ENCODE measurements around the gene MUC21. TPM values are rescaled to one million over a fixed set of nuclear protein-coding genes. Genes with fewer than 3 reads are reported as not detected.

Gene MUC21
- total and polyA plus RNA-seq, 2 of the 8 experiments (the other 6 are each of a cell fraction or from before 2014, with no cell fraction given): not detected

DNA sequence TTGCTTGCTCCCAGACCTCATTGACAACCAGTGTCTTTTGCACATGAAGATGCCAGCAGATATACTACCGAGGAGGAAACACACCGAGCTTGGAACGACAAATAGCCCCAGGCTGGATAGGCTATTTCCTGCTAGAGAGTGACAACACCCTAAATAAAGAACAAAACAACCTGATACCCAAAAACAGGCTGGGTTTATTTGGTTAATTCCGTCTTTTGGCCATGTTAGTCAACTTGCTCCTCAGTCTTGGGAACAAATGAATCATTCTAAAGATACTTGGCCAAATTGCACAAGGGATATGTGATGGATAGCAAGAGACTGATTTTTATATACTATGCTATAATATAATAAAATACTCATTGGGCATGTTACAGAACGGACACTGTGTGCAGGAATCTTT lies 15.3 kb downstream of the MUC21 start:
- Histone ChIP-seq H4K5ac (ENCODE audit: insufficient read length, low read depth, low read length) (no peak overlapping the region), H3K79me2 (ENCODE audit: control insufficient read depth in 1 of 2, insufficient read depth in 2 of 2, low read length in 2 of 2) (no peaks in the 10 kb centered on the region), H3K4me2 (ENCODE audit: insufficient read depth in 1 of 2, low read depth in 2 of 2, low read length in 2 of 2) (no peak overlapping the region), H4K91ac (replicated peaks; ENCODE audit: insufficient read length, low read length) (no peak overlapping the region), H2AK5ac (ENCODE audit: low read depth, low read length) (no peak overlapping the region), H3K4me1 (replicated peaks in 1 of 4; ENCODE audit: control insufficient read depth in 3 of 4, insufficient read depth in 4 of 4, low read length in 3 of 4) (no peaks in the 10 kb centered on the region), H3K23ac (ENCODE audit: insufficient read length) (no peak overlapping the region), H3K4ac (replicated peaks; ENCODE audit: insufficient read length, low read depth, low read length) (no peak overlapping the region), H3K56ac (replicated peaks; ENCODE audit: insufficient read length, low read depth, low read length) (no peak overlapping the region), H2BK5ac (ENCODE audit: low read depth, low read length) (no peak overlapping the region), H3K27me3 (replicated peaks in 1 of 4; ENCODE audit: control insufficient read depth in 3 of 4, extremely low read depth in 1 of 4, insufficient read depth in 3 of 4, low read length in 3 of 4) (no peaks in the 10 kb centered on the region), H2BK15ac (ENCODE audit: low read length) (no peak overlapping the region), H3K36me3 (ENCODE audit: control insufficient read depth in 2 of 4, insufficient read depth in 4 of 4, low read length in 3 of 4) (no peaks in the 10 kb centered on the region), H4K8ac (ENCODE audit: extremely low read depth, insufficient read depth, low read length) (no peak overlapping the region), H3K4me3 (ENCODE audit: extremely low read depth in 1 of 4, insufficient read depth in 2 of 4, low read depth in 3 of 4, low read length in 4 of 4) (no peak overlapping the region), H3K14ac (ENCODE audit: insufficient read length) (no peak overlapping the region), H2AFZ (ENCODE audit: low read length) (no peak overlapping the region), H3K23me2 (ENCODE audit: low read depth, low read length) (no peaks in the 10 kb centered on the region), H4K20me1 (replicated peaks in 1 of 2; ENCODE audit: control insufficient read depth in 1 of 2, insufficient read depth in 2 of 2, low read length in 2 of 2) (no peaks in the 10 kb centered on the region), H3K9me3 (ENCODE audit: insufficient read depth in 2 of 2, low read depth in 1 of 2, low read length in 1 of 2) (0 out of 4 replicates have a peak, but pooled peaks cover 0 to 2% of the 10 kb centered on the region in 2 experiments), H3K18ac (ENCODE audit: extremely low read depth, low read length) (no peak overlapping the region), H3K27ac (ENCODE audit: low read depth, low read length) (no peak overlapping the region), H2BK20ac (ENCODE audit: low read length) (no peak overlapping the region), H3K9ac (replicated peaks in 1 of 4; ENCODE audit: extremely low read depth in 1 of 4, low read depth in 3 of 4, low read length in 3 of 4) (no peak overlapping the region), H3K79me1 (ENCODE audit: low read depth, low read length) (no peaks in the 10 kb centered on the region), H2BK120ac (replicated peaks; ENCODE audit: low read depth, low read length) (no peak overlapping the region), H2BK12ac (ENCODE audit: low read depth, low read length) (no peak overlapping the region; the same call in 1 of the 2 replicates)
- no peak for FAIRE-seq
- 92% methylated on average over 5 of the region's 5 CpGs; no CpG with 5 or more reads in 1 of the 2 experiments for WGBS, 2 experiments (ENCODE audit: extremely low coverage in 1 of 2, insufficient coverage in 1 of 2, insufficient read length in 1 of 2, insufficient replicate concordance in 2 of 2, low coverage in 1 of 2, low lambda C conversion rate in 2 of 2, missing lambda C conversion rate in 1 of 2)
- CTCF ChIA-PET (ENCODE audit: partially characterized antibody): interaction anchor here (1.7 kb wide), 1 partner anchor 10 kb away, joined by 4 read pairs; no protein-coding TSS in a partner anchor
- DNase-seq (ENCODE audit: low read depth in 1 of 2, low spot score in 2 of 2): no peak
- POLR2A ChIA-PET (ENCODE audit: partially characterized antibody): no interaction called here
- TF ChIP-seq KDM5A (IDR thresholded peaks at IDR 0.05; ENCODE audit: low read length) (no peak), BACH1 (IDR thresholded peaks at IDR 0.05; ENCODE audit: low read length) (no peak), POLR2AphosphoS5 (IDR thresholded peaks at IDR 0.05; ENCODE audit: low read depth, low read length) (no peak), KDM4A (IDR thresholded peaks at IDR 0.05; ENCODE audit: low read depth, low read length, severe bottlenecking) (no peak), NANOG (IDR thresholded peaks at IDR 0.05; ENCODE audit: insufficient read depth, low read depth, low read length, poor library complexity, severe bottlenecking) (no peak), SIRT6 (IDR thresholded peaks at IDR 0.05; ENCODE audit: low read length) (no peak), TAF7 (optimal IDR thresholded peaks at IDR 0.05; ENCODE audit: borderline replicate concordance, low read depth, low read length) (no peak), CEBPB (IDR thresholded peaks at IDR 0.05; ENCODE audit: low read depth, low read length) (no peak), SAP30 (IDR thresholded peaks at IDR 0.05; ENCODE audit: insufficient read depth, insufficient replicate concordance, low read length) (no peak), TEAD4 (IDR thresholded peaks at IDR 0.05; ENCODE audit: low read depth, low read length) (no peak), SIN3A (conservative IDR thresholded peaks at IDR 0.05 in 1 of 2, IDR thresholded peaks at IDR 0.05 in 1 of 2; ENCODE audit: low read depth in 1 of 2, low read length in 2 of 2) (no peak), ZNF274 (IDR thresholded peaks at IDR 0.05; ENCODE audit: borderline replicate concordance, extremely low read depth, low read length) (no peak), POLR2A (IDR thresholded peaks at IDR 0.05; ENCODE audit: control extremely low read depth in 1 of 2, low read depth in 2 of 2, low read length in 2 of 2) (no peak), CHD1 (IDR thresholded peaks at IDR 0.05; ENCODE audit: low read depth, low read length) (no peak), MAFK (IDR thresholded peaks at IDR 0.05; ENCODE audit: low read depth, low read length) (no peak)
